ENCODE data around the gene TRPC1. TPM values are rescaled to one million over a fixed set of nuclear protein-coding genes. Genes with fewer than 3 reads are reported as not detected.

The TRPC1 gene
- total RNA-seq, 1 donor = 19.9 TPM

DNA sequence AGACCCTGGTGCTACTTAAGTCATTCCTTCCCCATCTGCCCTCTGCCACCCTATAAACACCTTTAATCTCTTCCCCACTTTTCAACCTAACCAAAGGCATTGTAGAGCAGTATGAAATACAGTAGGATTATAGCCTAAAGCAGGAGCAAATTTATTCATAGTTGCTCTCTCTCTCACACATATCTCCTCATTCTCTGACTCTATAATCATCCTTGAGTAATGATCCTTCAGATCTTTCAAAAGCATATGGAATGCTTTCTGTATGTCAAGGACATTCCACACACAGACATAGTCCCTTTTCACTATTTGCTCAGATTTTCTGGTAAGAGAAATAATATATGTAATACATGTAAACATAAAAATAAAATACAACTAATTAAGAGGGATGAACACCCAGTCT is 54.1 kb downstream of the TRPC1 start:
- Histone ChIP-seq H3K9me3 (ENCODE audit: low read depth, low read length) (no peaks in the 10 kb centered on the region), H3K27me3 (ENCODE audit: insufficient read depth, low read length) (no peaks in the 10 kb centered on the region), H3K4me1 (ENCODE audit: insufficient read depth, low read length) (no peaks in the 10 kb centered on the region), H2AFZ (ENCODE audit: low read length) (no peak overlapping the region), H4K20me1 (ENCODE audit: insufficient read depth, low read length) (no peaks in the 10 kb centered on the region), H3K36me3 (ENCODE audit: insufficient read depth, low read length) (no peaks in the 10 kb centered on the region), H3K27ac (ENCODE audit: low read depth, low read length) (no peak overlapping the region), H3K4me2 (ENCODE audit: insufficient read depth, low read length) (no peak overlapping the region), H3K79me2 (ENCODE audit: insufficient read depth, low read length) (no peaks in the 10 kb centered on the region), H3K4me3 (ENCODE audit: insufficient read depth, low read length) (no peak overlapping the region)
- no peak for DNase-seq (ENCODE audit: insufficient read length, low spot score, missing footprints)
- TF ChIP-seq, protein P1, sequence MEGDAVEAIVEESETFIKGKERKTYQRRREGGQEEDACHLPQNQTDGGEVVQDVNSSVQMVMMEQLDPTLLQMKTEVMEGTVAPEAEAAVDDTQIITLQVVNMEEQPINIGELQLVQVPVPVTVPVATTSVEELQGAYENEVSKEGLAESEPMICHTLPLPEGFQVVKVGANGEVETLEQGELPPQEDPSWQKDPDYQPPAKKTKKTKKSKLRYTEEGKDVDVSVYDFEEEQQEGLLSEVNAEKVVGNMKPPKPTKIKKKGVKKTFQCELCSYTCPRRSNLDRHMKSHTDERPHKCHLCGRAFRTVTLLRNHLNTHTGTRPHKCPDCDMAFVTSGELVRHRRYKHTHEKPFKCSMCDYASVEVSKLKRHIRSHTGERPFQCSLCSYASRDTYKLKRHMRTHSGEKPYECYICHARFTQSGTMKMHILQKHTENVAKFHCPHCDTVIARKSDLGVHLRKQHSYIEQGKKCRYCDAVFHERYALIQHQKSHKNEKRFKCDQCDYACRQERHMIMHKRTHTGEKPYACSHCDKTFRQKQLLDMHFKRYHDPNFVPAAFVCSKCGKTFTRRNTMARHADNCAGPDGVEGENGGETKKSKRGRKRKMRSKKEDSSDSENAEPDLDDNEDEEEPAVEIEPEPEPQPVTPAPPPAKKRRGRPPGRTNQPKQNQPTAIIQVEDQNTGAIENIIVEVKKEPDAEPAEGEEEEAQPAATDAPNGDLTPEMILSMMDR (IDR thresholded peaks at IDR 0.05; ENCODE audit: extremely low read depth, low read depth, low read length) = no peak

DNA sequence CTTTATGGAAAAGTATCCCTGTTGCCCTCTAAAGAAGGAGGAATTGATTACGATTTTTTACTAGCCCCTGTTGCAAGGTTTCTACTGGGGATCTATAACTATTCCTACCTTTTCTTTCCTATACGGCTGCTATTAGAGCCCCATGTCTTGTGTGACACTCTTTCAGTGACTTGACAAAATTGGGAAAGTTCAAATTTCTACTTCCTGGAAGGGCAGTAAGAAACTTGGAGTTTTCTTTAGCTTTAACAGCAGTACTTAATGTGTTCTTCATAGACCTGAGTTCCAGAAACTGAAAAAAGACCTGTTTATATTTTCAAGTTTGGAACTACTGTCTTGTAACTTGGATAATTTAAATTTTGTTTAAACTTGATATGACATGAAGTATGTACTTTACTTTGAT is 54.7 kb downstream of the TRPC1 start:
- no peaks in the 10 kb centered on the region for H3K4me1 ChIP-seq (ENCODE audit: insufficient read depth, low read length)
- no peaks in the 10 kb centered on the region for H3K36me3 ChIP-seq (ENCODE audit: insufficient read depth, low read length)
- no peaks in the 10 kb centered on the region for H3K79me2 ChIP-seq (ENCODE audit: insufficient read depth, low read length)
- no peak overlapping the region for H3K4me3 ChIP-seq (ENCODE audit: insufficient read depth, low read length)
- DNase-seq (ENCODE audit: insufficient read length, low spot score, missing footprints) = no peak
- H4K20me1 ChIP-seq (ENCODE audit: insufficient read depth, low read length) = no peaks in the 10 kb centered on the region
- H3K9me3 ChIP-seq (ENCODE audit: low read depth, low read length) = no peaks in the 10 kb centered on the region
- no peak overlapping the region for H3K4me2 ChIP-seq (ENCODE audit: insufficient read depth, low read length)
- TF ChIP-seq, protein P1 (IDR thresholded peaks at IDR 0.05; ENCODE audit: extremely low read depth, low read depth, low read length) = no peak
- H2AFZ ChIP-seq (ENCODE audit: low read length) = no peak overlapping the region
- H3K27me3 ChIP-seq (ENCODE audit: insufficient read depth, low read length) = no peaks in the 10 kb centered on the region
- H3K27ac ChIP-seq (ENCODE audit: low read depth, low read length) = no peak overlapping the region

DNA sequence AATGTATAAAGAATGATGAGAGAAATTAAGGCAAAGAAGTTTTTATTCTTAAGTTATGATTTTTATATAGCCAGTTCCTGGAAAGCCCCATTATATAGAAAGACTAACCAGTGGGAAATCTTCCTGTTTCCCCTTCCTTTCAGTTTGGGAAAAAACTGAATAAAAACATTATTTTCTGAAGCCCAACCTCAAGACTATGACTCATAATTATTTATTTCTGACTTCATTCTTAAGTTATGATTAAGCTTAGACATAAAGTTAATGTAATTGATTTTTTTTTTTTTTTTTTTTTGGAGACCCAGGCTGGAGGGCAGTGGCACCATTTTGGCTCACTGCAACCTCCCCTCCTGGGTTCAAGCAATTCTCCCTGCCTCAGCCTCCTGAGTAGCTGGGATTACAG is 55.8 kb downstream of the TRPC1 start:
- Histone ChIP-seq H3K79me2 (ENCODE audit: insufficient read depth, low read length) (no peaks in the 10 kb centered on the region), H3K36me3 (ENCODE audit: insufficient read depth, low read length) (no peaks in the 10 kb centered on the region), H4K20me1 (ENCODE audit: insufficient read depth, low read length) (no peaks in the 10 kb centered on the region), H3K4me3 (ENCODE audit: insufficient read depth, low read length) (no peak overlapping the region), H2AFZ (ENCODE audit: low read length) (no peak overlapping the region), H3K4me1 (ENCODE audit: insufficient read depth, low read length) (no peaks in the 10 kb centered on the region), H3K27me3 (ENCODE audit: insufficient read depth, low read length) (no peaks in the 10 kb centered on the region), H3K27ac (ENCODE audit: low read depth, low read length) (peak overlapping the region; percentile 39), H3K9me3 (ENCODE audit: low read depth, low read length) (no peaks in the 10 kb centered on the region), H3K4me2 (ENCODE audit: insufficient read depth, low read length) (peak overlapping the region; percentile 28)
- peak; percentile 49 for DNase-seq (ENCODE audit: insufficient read length, low spot score, missing footprints)
- TF ChIP-seq, protein P1 (IDR thresholded peaks at IDR 0.05; ENCODE audit: extremely low read depth, low read depth, low read length) = no peak

DNA sequence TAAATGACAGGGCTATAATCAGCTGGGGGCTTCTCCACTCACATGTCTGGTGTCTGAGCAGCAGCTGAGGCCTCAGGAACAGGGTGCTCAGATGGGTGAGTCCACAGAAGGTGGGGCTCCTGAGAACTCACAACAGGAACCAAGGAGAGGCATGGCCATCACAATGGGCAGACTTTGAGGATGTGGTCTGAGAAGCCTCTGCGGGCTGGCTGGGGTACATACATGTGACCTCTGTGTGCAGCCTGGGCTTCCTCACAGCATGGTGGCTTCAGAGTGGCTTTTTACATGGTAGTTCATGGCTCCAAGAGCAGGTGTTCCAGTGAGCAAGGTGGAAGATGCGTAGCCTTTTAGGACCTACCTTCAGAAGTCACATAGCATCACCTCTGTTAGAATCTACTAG is 58.8 kb downstream of the TRPC1 start:
- Histone ChIP-seq H3K9me3 (ENCODE audit: low read depth, low read length) (no peaks in the 10 kb centered on the region), H3K4me2 (ENCODE audit: insufficient read depth, low read length) (no peak overlapping the region), H3K27ac (ENCODE audit: low read depth, low read length) (no peak overlapping the region), H3K36me3 (ENCODE audit: insufficient read depth, low read length) (no peaks in the 10 kb centered on the region), H2AFZ (ENCODE audit: low read length) (no peak overlapping the region), H3K79me2 (ENCODE audit: insufficient read depth, low read length) (no peaks in the 10 kb centered on the region), H3K4me1 (ENCODE audit: insufficient read depth, low read length) (no peaks in the 10 kb centered on the region), H4K20me1 (ENCODE audit: insufficient read depth, low read length) (no peaks in the 10 kb centered on the region), H3K27me3 (ENCODE audit: insufficient read depth, low read length) (no peaks in the 10 kb centered on the region), H3K4me3 (ENCODE audit: insufficient read depth, low read length) (no peak overlapping the region)
- no peak for DNase-seq (ENCODE audit: insufficient read length, low spot score, missing footprints)
- TF ChIP-seq, protein P1 (IDR thresholded peaks at IDR 0.05; ENCODE audit: extremely low read depth, low read depth, low read length) = no peak

All from osteoblast (primary cell).